CD4-positive, CD25-positive, alpha-beta regulatory T cell (primary cell): ENCODE results near the gene DRC7. TPM values are rescaled to one million over a fixed set of nuclear protein-coding genes. Genes with fewer than 3 reads are reported as not detected.

ENCODE experiments used
- ATAC-seq, 2 donors: fragments of 150-1000 bp; cut with Tn5 transposase; one replicate each; pipeline ENCODE4 v1.10.0; 2021; ENCODE audit warnings: low read depth in 2 of 2, moderate number of reproducible peaks in 2 of 2, moderate library complexity in 1 of 2
- DNase-seq, 3 donors: peaks; one replicate each; pipeline versions ENCODE4 v3.0.0 to v3.0.0-alpha.2; 2012 to 2022; ENCODE audit warnings: mixed read lengths in 1 of 3
- H3K27ac ChIP-seq: one replicate; pipeline ENCODE4 v1.7.0; 2013; ENCODE audit warnings: mild to moderate bottlenecking, low read length; ENCODE audit not compliant: insufficient read depth, poor library complexity, severe bottlenecking
- H3K27me3 ChIP-seq: one replicate; pipeline ENCODE4 v1.7.0; 2013; ENCODE audit warnings: low read length; ENCODE audit not compliant: control insufficient read depth, insufficient read depth
- H3K36me3 ChIP-seq: one replicate; pipeline ENCODE4 v1.7.0; 2013; ENCODE audit warnings: mild to moderate bottlenecking, low read length, moderate library complexity; ENCODE audit not compliant: control insufficient read depth, insufficient read depth
- H3K4me1 ChIP-seq: 2 replicates; pipeline ENCODE4 v1.7.0; 2013; ENCODE audit warnings: mild to moderate bottlenecking, low read length; ENCODE audit not compliant: insufficient read depth, control insufficient read depth, poor library complexity, severe bottlenecking
- H3K4me3 ChIP-seq: one replicate; pipeline ENCODE4 v1.7.0; 2013; ENCODE audit warnings: low read depth, mild to moderate bottlenecking, low read length, moderate library complexity
- H3K9me3 ChIP-seq, 2 experiments: 1 replicate in 1 of 2; 2 replicates in 1 of 2; pipeline ENCODE4 v1.7.0; 2013; ENCODE audit warnings: low read length in 2 of 2, mild to moderate bottlenecking in 1 of 2, moderate library complexity in 1 of 2; ENCODE audit not compliant: control insufficient read depth in 2 of 2
- H3K27ac Mint-ChIP-seq, 3 donors: one replicate each; pipeline ENCODE4 v1.8.0; 2020 to 2022; ENCODE audit warnings: mild to moderate bottlenecking in 3 of 3, mixed read lengths in 3 of 3, moderate library complexity in 2 of 3
- H3K27me3 Mint-ChIP-seq: one replicate; pipeline ENCODE4 v1.8.0; 2022; ENCODE audit warnings: mild to moderate bottlenecking, mixed read lengths
- H3K36me3 Mint-ChIP-seq: one replicate; pipeline ENCODE4 v1.8.0; 2020; ENCODE audit warnings: mixed read lengths
- H3K4me1 Mint-ChIP-seq, 4 donors: one replicate each; pipeline ENCODE4 v1.8.0; 2020 to 2022; ENCODE audit warnings: mixed read lengths in 4 of 4, mild to moderate bottlenecking in 1 of 4
- H3K4me3 Mint-ChIP-seq, 4 donors: one replicate each; pipeline ENCODE4 v1.8.0; 2020 to 2022; ENCODE audit warnings: mild to moderate bottlenecking in 4 of 4, mixed read lengths in 4 of 4, moderate library complexity in 3 of 4
- H3K9me3 Mint-ChIP-seq, 7 donors: one replicate each; pipeline ENCODE4 v1.8.0; 2020 to 2022; ENCODE audit warnings: mixed read lengths in 7 of 7, mild to moderate bottlenecking in 3 of 7, moderate library complexity in 2 of 7
- polyA plus RNA-seq, 4 donors: library from polyadenylated mRNA; unstranded; fragments of 300-500 nt; fragmentation: Illumina TruSeq; gene quantifications; one replicate each; pipeline ENCODE4 v1.2.3, GENCODE V29; 2021
- total RNA-seq: library from RNA; stranded (reverse); gene quantifications from one replicate; pipeline ENCODE4 v1.2.3, GENCODE V29; 2022

The DRC7 gene
- total and polyA plus RNA-seq, 5 donors from 2014 or later, result not detected

GRCh38 chr16:57753448-57754353, 59.1 kb downstream of the DRC7 start:
- Histone ChIP-seq H3K36me3 (no peaks in the 10 kb centered on the region), H3K4me1 (no peaks in the 10 kb centered on the region), H3K9me3 (no peaks in the 10 kb centered on the region), H3K27me3 (no peaks in the 10 kb centered on the region), H3K4me3 (no peak overlapping the region), H3K27ac (no peak overlapping the region)
- peaks cover 22% of the 10 kb centered on the region for H3K36me3 Mint-ChIP-seq
- H3K27ac Mint-ChIP-seq, result no peak overlapping the region
- no peaks in the 10 kb centered on the region for H3K9me3 Mint-ChIP-seq
- DNase-seq, result no peak
- H3K4me1 Mint-ChIP-seq, result no peaks in the 10 kb centered on the region
- H3K4me3 Mint-ChIP-seq, result no peak overlapping the region
- no peaks in the 10 kb centered on the region for H3K27me3 Mint-ChIP-seq
- no peak for ATAC-seq

DNA sequence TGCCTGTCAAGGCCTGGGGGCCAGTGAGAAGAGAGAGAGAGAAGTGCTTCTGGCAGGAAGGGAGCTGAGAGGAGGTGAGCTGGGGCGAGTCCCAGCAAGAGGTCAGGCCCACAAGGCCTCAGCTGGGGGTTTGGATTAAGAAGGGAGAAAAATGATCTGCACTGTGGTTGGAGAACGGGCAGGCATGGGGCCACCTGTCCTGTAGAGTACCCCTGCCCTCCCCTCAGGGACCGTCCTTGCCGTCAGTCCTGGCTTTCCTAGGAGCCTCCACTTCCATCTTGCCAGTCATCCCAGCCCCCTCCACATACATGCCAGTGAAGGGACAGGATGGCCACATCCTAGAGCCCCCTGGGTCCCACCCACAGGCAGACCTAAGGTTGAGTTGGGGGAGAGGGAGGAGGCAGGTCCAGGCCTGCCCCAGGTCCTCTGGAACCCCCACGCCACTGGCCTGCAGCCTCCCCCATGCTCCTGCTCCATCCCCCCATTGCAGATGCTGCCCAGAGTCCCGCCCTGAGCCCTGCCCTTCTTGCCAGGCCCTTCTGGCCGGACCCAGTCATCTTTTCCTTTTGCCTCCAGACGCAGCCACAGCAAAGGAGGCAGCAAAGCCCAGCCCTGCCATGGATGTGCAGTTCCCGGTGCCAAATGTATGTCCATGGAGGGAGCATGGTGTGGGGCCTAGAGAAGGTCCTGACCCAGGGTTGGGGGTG, 59.9 kb downstream of the DRC7 start:
- H3K36me3 ChIP-seq, result no peaks in the 10 kb centered on the region
- H3K27me3 ChIP-seq, result no peaks in the 10 kb centered on the region
- Mint-ChIP-seq H3K4me3 (no peak overlapping the region), H3K27ac (no peak overlapping the region), H3K9me3 (no peaks in the 10 kb centered on the region), H3K36me3 (peaks cover 21% of the 10 kb centered on the region), H3K27me3 (no peaks in the 10 kb centered on the region), H3K4me1 (no peaks in the 10 kb centered on the region)
- no peak for DNase-seq
- H3K27ac ChIP-seq, result no peak overlapping the region
- H3K4me1 ChIP-seq, result no peaks in the 10 kb centered on the region
- H3K4me3 ChIP-seq, result no peak overlapping the region
- ATAC-seq, result no peak
- H3K9me3 ChIP-seq, result no peaks in the 10 kb centered on the region

DNA sequence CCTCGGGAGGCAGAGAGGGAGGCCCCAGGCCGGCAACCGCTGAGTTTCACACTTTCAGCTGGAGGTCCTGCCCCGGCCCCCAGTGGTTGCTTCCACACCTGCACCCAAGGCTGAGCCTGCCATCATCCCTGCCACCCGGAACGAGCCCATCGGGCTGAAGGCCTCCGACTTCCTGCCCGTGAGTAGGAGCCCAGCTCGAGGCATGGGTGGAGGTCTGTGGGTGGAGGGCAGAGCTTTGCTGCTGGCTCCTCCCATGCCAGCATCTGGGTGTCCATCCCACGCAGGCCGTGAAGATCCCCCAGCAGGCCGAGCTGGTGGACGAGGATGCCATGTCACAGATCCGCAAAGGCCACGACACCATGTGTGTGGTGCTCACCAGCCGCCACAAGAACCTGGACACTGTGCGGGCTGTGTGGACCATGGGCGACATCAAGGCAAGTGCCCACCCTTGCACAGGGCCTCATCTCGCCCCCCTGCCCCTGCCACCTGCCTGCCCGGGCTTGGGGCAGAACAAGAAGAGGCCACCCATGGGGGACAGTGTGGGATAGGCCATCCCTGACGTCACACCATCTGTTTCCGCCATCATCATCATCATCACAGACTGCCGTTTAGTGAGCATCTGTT, 60.6 kb downstream of the DRC7 start:
- H3K4me1 ChIP-seq, result no peaks in the 10 kb centered on the region
- no peaks in the 10 kb centered on the region for H3K27me3 ChIP-seq
- H3K4me3 Mint-ChIP-seq, result no peak overlapping the region
- ATAC-seq (no peak), DNase-seq (no peak)
- H3K36me3 ChIP-seq, result no peaks in the 10 kb centered on the region
- H3K9me3 ChIP-seq, result no peaks in the 10 kb centered on the region
- H3K4me1 Mint-ChIP-seq, result no peaks in the 10 kb centered on the region
- no peak overlapping the region for H3K27ac Mint-ChIP-seq
- peaks cover 14% of the 10 kb centered on the region for H3K36me3 Mint-ChIP-seq
- H3K4me3 ChIP-seq, result no peak overlapping the region
- no peak overlapping the region for H3K27ac ChIP-seq
- H3K27me3 Mint-ChIP-seq, result no peaks in the 10 kb centered on the region
- no peaks in the 10 kb centered on the region for H3K9me3 Mint-ChIP-seq

DNA sequence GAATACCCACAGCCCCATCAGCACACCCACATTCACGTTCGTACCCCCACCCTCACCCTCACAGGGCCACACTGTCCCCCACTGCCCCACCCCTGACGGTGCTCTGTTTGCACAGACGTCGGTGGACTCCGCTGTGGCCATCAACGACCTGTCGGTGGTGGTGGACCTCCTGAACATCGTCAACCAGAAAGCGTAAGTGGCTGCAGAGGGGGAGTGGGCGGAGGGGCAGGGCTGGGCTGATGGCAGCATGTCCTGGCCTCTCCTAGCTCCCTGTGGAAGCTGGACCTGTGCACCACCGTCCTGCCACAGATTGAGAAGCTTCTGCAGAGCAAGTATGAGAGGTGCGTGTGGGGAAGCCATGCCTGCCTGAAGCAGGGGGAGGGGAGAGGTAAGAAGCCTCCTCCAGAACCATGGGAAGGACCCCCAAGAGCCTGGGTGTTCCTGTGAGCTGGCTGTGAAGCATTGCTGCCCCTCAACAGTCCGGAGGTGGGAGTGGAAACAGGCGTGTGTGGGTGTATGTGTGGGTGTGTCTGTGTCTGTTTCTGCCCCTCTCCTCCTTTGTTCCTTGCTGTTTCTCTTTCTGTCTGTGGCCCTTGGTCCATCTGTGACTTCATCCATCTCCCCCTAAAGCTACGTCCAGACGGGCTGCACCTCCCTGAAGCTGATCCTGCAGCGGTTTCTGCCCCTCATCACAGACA, 61.3 kb downstream of the DRC7 start:
- Mint-ChIP-seq H3K36me3 (peaks cover 14% of the 10 kb centered on the region), H3K9me3 (no peaks in the 10 kb centered on the region), H3K4me3 (no peak overlapping the region), H3K27me3 (no peaks in the 10 kb centered on the region), H3K4me1 (no peaks in the 10 kb centered on the region), H3K27ac (peak overlapping the region in 1 of 3 donors; percentile 32)
- Histone ChIP-seq H3K36me3 (no peaks in the 10 kb centered on the region), H3K9me3 (no peaks in the 10 kb centered on the region), H3K4me1 (no peaks in the 10 kb centered on the region), H3K27ac (no peak overlapping the region), H3K27me3 (no peaks in the 10 kb centered on the region), H3K4me3 (no peak overlapping the region)
- DNase-seq, result no peak
- ATAC-seq, result no peak

DNA sequence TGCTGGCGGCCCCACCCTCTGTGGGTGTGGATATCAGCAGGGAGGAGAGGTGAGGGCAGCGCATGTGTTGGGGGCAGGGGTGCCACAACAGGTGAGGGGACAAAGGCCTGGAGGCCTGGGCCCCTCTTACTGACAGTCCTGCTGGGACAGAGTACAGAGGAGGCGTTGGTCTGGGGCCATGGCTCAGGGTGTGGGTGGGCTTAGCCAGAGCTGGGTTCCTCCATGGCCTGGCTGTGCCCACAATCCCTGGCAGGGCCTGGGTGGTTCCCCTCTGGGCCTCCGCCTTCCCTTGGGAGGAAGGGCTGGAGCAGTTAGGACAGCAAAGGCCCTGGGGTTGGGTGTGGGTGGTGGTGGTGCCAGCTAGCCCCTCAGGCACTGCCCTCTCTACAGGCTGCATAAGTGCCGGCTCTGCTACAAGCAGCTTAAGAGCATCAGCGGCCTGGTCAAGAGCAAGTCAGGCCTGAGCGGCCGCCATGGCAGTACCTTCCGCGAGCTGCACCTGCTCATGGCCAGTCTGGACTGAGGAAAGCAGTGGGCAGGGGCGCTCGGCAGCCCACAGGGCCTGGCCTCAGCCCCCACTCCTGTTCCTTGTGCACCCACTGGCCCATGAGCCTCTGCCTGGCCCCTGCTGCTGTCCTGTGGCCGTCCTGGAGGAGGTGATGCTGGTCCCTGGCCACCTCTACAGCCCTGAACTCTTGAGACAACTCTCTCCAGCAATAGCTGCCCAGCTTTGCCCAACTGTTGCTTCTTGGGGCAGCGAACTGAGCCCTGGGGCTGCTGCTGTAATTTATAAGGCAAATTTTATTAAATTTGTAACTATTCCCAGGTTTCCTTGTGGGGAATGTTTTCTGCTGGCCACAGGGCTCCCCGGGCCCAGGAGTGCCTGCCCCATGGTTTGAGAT, 62.1 kb downstream of the DRC7 start:
- Histone ChIP-seq H3K27me3 (no peaks in the 10 kb centered on the region), H3K4me3 (no peak overlapping the region), H3K27ac (no peak overlapping the region), H3K4me1 (no peaks in the 10 kb centered on the region), H3K9me3 (no peaks in the 10 kb centered on the region), H3K36me3 (no peaks in the 10 kb centered on the region)
- H3K4me3 Mint-ChIP-seq, result no peak overlapping the region
- H3K36me3 Mint-ChIP-seq, result peaks cover 10% of the 10 kb centered on the region
- no peaks in the 10 kb centered on the region for H3K27me3 Mint-ChIP-seq
- no peaks in the 10 kb centered on the region for H3K4me1 Mint-ChIP-seq
- no peaks in the 10 kb centered on the region for H3K9me3 Mint-ChIP-seq
- no peak for DNase-seq
- peak overlapping the region in 1 of 3 donors; percentile 32 for H3K27ac Mint-ChIP-seq
- no peak for ATAC-seq

GRCh38 chr16:57757326-57757786, 62.8 kb downstream of the DRC7 start:
- ATAC-seq (peak; percentile 87 to 90), DNase-seq (peak; percentile 73 to 79 (median 75))
- Mint-ChIP-seq H3K9me3 (no peaks in the 10 kb centered on the region), H3K4me3 (no peak overlapping the region), H3K27me3 (no peaks in the 10 kb centered on the region), H3K27ac (no peak overlapping the region), H3K4me1 (no peaks in the 10 kb centered on the region), H3K36me3 (peaks cover 6% of the 10 kb centered on the region)
- Histone ChIP-seq H3K36me3 (no peaks in the 10 kb centered on the region), H3K27me3 (no peaks in the 10 kb centered on the region), H3K4me3 (no peak overlapping the region), H3K9me3 (no peaks in the 10 kb centered on the region), H3K27ac (no peak overlapping the region), H3K4me1 (no peaks in the 10 kb centered on the region)

- DNase-seq (no peak), ATAC-seq (no peak)
- H3K36me3 Mint-ChIP-seq, result peaks cover 6% of the 10 kb centered on the region
- no peak overlapping the region for H3K27ac Mint-ChIP-seq
- Histone ChIP-seq H3K27me3 (no peaks in the 10 kb centered on the region), H3K27ac (no peak overlapping the region), H3K9me3 (no peaks in the 10 kb centered on the region), H3K4me1 (no peaks in the 10 kb centered on the region), H3K36me3 (no peaks in the 10 kb centered on the region), H3K4me3 (no peak overlapping the region)
- H3K27me3 Mint-ChIP-seq, result no peaks in the 10 kb centered on the region
- H3K4me1 Mint-ChIP-seq, result no peaks in the 10 kb centered on the region
- H3K9me3 Mint-ChIP-seq, result no peaks in the 10 kb centered on the region
- no peak overlapping the region for H3K4me3 Mint-ChIP-seq
Observed at GRCh38 chr16:57757883-57758282, 63.3 kb downstream of the DRC7 start.
